ENCODE results near the gene OR10A2. TPM values are rescaled to one million over a fixed set of nuclear protein-coding genes. Genes with fewer than 3 reads are reported as not detected.

Gene OR10A2
- polyA plus RNA-seq, 1 of the 3 experiments (the other 2 are of a cell fraction), result not detected

DNA sequence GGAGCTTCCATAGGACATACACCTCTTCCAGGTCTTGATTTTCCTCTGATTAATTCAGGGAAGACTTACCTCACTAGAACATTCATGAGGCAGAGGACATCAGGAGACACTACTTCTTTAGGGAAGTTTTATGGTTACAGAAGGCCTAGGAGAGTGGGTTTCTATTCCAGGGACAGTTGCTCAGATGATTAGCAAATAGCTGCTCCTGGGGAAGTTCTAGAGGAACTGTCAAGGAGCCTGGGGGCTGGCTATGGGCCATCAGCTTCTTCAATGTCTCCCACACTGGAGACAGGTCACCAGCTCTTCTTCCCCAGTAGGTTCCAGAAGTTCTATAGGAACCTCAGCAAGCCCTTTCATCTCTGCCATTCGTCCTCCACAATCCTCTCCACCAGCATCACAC is 28.8 kb upstream of the OR10A2 start:
- H3K79me2 ChIP-seq (ENCODE audit: insufficient read depth), result no peaks in the 10 kb centered on the region
- ChIA-PET CTCF (interaction anchor here (0.6 to 2.6 kb wide), 4 partner anchors 9 to 608 kb away, joined by 3 to 10 read pairs (median 3); no protein-coding TSS in a partner anchor), POLR2A (no interaction called here)
- H3K27ac ChIP-seq (ENCODE audit: low read depth in 2 of 2, low read length in 1 of 2), result no peak overlapping the region
- H3K9ac ChIP-seq, result no peak overlapping the region
- no peaks in the 10 kb centered on the region for H3K4me1 ChIP-seq (ENCODE audit: control insufficient read depth in 1 of 2, insufficient read depth in 2 of 2, low read depth in 1 of 2, low read length in 1 of 2)
- H3K4me3 ChIP-seq (ENCODE audit: low read depth in 2 of 2, low read length in 1 of 2), result no peak overlapping the region
- no peak overlapping the region for H2AFZ ChIP-seq (ENCODE audit: low read depth)
- H3K27me3 ChIP-seq (ENCODE audit: insufficient read depth), result no peaks in the 10 kb centered on the region
- H3K4me2 ChIP-seq, result no peak overlapping the region
- no peaks in the 10 kb centered on the region for H3K9me2 ChIP-seq
- TF ChIP-seq NFIC (IDR thresholded peaks at IDR 0.05; ENCODE audit: borderline replicate concordance) (no peak), CHD2 (IDR thresholded peaks at IDR 0.05; ENCODE audit: low read length, partially characterized antibody) (no peak), EP300 (IDR thresholded peaks at IDR 0.05; ENCODE audit: borderline replicate concordance in 1 of 2, low read depth in 1 of 2, low read length in 1 of 2) (no peak), TEAD4 (IDR thresholded peaks at IDR 0.05; ENCODE audit: borderline replicate concordance, insufficient read depth) (no peak)
- TF ChIP-seq, protein P1, sequence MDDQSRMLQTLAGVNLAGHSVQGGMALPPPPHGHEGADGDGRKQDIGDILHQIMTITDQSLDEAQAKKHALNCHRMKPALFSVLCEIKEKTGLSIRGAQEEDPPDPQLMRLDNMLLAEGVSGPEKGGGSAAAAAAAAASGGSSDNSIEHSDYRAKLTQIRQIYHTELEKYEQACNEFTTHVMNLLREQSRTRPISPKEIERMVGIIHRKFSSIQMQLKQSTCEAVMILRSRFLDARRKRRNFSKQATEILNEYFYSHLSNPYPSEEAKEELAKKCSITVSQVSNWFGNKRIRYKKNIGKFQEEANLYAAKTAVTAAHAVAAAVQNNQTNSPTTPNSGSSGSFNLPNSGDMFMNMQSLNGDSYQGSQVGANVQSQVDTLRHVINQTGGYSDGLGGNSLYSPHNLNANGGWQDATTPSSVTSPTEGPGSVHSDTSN (IDR thresholded peaks at IDR 0.05), result no peak
- no peaks in the 10 kb centered on the region for H3F3A ChIP-seq (replicated peaks; ENCODE audit: insufficient read depth)
- H3K36me3 ChIP-seq (replicated peaks in 1 of 2; ENCODE audit: control insufficient read depth in 1 of 2, insufficient read depth in 2 of 2, low read length in 1 of 2), result no peaks in the 10 kb centered on the region
- DNase-seq, result no peak
- H3K9me3 ChIP-seq, result no peaks in the 10 kb centered on the region
- no peaks in the 10 kb centered on the region for H4K20me1 ChIP-seq (ENCODE audit: insufficient read depth)
- 6% methylated on average over 1 of the region's 1 CpG for WGBS (ENCODE audit: low lambda C conversion rate)

DNA sequence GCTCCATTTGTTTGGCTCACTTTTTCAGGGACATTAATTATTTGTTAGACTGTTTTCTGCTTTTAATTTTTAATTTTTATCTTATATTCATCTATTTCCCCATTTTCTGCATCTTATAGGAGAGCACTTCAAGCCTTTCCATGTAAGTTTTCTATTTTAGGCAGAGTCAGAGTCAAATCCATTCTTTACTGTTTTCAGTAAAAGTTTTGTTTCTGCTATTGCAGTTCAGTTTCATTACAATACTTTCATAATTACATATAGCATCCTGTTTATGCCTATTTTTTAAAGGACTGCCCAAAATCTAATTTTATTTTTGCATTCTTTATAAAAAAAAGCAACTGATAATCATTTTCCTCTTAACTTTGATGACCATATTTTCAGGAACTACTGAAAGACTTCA is 21.2 kb upstream of the OR10A2 start:
- Histone ChIP-seq H3K27ac (ENCODE audit: low read depth in 2 of 2, low read length in 1 of 2) (no peak overlapping the region), H3K9ac (no peak overlapping the region), H3K36me3 (replicated peaks in 1 of 2; ENCODE audit: control insufficient read depth in 1 of 2, insufficient read depth in 2 of 2, low read length in 1 of 2) (no peaks in the 10 kb centered on the region), H4K20me1 (ENCODE audit: insufficient read depth) (no peaks in the 10 kb centered on the region), H3K9me3 (no peaks in the 10 kb centered on the region), H3K4me1 (ENCODE audit: control insufficient read depth in 1 of 2, insufficient read depth in 2 of 2, low read depth in 1 of 2, low read length in 1 of 2) (no peaks in the 10 kb centered on the region), H3F3A (replicated peaks; ENCODE audit: insufficient read depth) (no peaks in the 10 kb centered on the region), H3K79me2 (ENCODE audit: insufficient read depth) (no peaks in the 10 kb centered on the region), H3K27me3 (ENCODE audit: insufficient read depth) (no peaks in the 10 kb centered on the region), H3K9me2 (no peaks in the 10 kb centered on the region), H3K4me3 (ENCODE audit: low read depth in 2 of 2, low read length in 1 of 2) (no peak overlapping the region), H3K4me2 (no peak overlapping the region), H2AFZ (ENCODE audit: low read depth) (no peak overlapping the region)
- CTCF ChIA-PET, result no interaction called here
- no peak for DNase-seq
- POLR2A ChIA-PET, result no interaction called here
- TF ChIP-seq TEAD4 (IDR thresholded peaks at IDR 0.05; ENCODE audit: borderline replicate concordance, insufficient read depth) (no peak), RAD21 (IDR thresholded peaks at IDR 0.05; ENCODE audit: low read length) (no peak), SMC3 (IDR thresholded peaks at IDR 0.05; ENCODE audit: low read depth, low read length) (no peak), GATA2 (CRISPR knock-in tag; IDR thresholded peaks at IDR 0.05) (no peak), SIN3A (IDR thresholded peaks at IDR 0.05; ENCODE audit: borderline replicate concordance, low read depth, low read length) (no peak), CHD2 (IDR thresholded peaks at IDR 0.05; ENCODE audit: low read length, partially characterized antibody) (no peak)
- TF ChIP-seq, protein P2, sequence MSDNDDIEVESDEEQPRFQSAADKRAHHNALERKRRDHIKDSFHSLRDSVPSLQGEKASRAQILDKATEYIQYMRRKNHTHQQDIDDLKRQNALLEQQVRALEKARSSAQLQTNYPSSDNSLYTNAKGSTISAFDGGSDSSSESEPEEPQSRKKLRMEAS (IDR thresholded peaks at IDR 0.05; ENCODE audit: low read depth), result no peak

DNA sequence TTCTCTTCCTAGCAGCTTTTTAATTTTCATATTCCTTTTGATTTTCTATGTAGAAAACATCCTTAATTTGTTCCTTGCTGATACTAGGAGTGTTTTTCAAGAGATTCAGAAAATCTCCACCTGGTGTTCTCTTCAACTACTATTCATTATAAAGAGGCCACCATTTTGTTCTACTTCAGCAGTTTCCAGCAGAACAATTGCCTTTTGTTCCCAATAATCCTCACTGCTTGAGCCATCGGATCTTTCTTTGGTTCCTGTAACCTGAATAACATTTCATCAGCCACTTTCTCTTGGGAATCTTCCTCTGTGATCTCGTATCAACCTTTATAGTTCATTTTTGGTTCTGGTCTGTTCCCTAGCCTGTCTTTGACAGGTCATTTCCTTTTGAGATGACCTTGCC is 19.2 kb upstream of the OR10A2 start:
- POLR2A ChIA-PET, result no interaction called here
- WGBS (ENCODE audit: low lambda C conversion rate), result 0% methylated on average over 2 of the region's 2 CpGs
- no peak overlapping the region for H3K4me3 ChIP-seq (ENCODE audit: low read depth in 2 of 2, low read length in 1 of 2)
- no peaks in the 10 kb centered on the region for H3K36me3 ChIP-seq (replicated peaks in 1 of 2; ENCODE audit: control insufficient read depth in 1 of 2, insufficient read depth in 2 of 2, low read length in 1 of 2)
- H2AFZ ChIP-seq (ENCODE audit: low read depth), result no peak overlapping the region
- H3K4me2 ChIP-seq, result no peak overlapping the region
- DNase-seq, result no peak
- H3K27me3 ChIP-seq (ENCODE audit: insufficient read depth), result no peaks in the 10 kb centered on the region
- TF ChIP-seq RXRA (IDR thresholded peaks at IDR 0.05; ENCODE audit: borderline replicate concordance, low read depth), result no peak
- TF ChIP-seq, protein P1 (IDR thresholded peaks at IDR 0.05), result no peak
- TF ChIP-seq GATA2 (CRISPR knock-in tag; IDR thresholded peaks at IDR 0.05), result no peak
- TF ChIP-seq, protein P3, sequence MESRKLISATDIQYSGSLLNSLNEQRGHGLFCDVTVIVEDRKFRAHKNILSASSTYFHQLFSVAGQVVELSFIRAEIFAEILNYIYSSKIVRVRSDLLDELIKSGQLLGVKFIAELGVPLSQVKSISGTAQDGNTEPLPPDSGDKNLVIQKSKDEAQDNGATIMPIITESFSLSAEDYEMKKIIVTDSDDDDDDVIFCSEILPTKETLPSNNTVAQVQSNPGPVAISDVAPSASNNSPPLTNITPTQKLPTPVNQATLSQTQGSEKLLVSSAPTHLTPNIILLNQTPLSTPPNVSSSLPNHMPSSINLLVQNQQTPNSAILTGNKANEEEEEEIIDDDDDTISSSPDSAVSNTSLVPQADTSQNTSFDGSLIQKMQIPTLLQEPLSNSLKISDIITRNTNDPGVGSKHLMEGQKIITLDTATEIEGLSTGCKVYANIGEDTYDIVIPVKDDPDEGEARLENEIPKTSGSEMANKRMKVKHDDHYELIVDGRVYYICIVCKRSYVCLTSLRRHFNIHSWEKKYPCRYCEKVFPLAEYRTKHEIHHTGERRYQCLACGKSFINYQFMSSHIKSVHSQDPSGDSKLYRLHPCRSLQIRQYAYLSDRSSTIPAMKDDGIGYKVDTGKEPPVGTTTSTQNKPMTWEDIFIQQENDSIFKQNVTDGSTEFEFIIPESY (IDR thresholded peaks at IDR 0.05; ENCODE audit: borderline replicate concordance, low read depth), result no peak
- no peak for TF ChIP-seq TAF1 (IDR thresholded peaks at IDR 0.05; ENCODE audit: borderline replicate concordance, low read depth, low read length)
- TF ChIP-seq NRF1 (IDR thresholded peaks at IDR 0.05; ENCODE audit: low read depth, low read length), result no peak
- no peak for TF ChIP-seq FOXJ3 (CRISPR knock-in tag; IDR thresholded peaks at IDR 0.05)
- no peak for TF ChIP-seq YY1 (IDR thresholded peaks at IDR 0.05; ENCODE audit: low read depth)
- no peak for TF ChIP-seq GABPA (IDR thresholded peaks at IDR 0.05; ENCODE audit: low read depth)
- no peaks in the 10 kb centered on the region for H3K9me3 ChIP-seq
- H3K79me2 ChIP-seq (ENCODE audit: insufficient read depth), result no peaks in the 10 kb centered on the region
- H3K9me2 ChIP-seq, result no peaks in the 10 kb centered on the region
- H3K4me1 ChIP-seq (ENCODE audit: control insufficient read depth in 1 of 2, insufficient read depth in 2 of 2, low read depth in 1 of 2, low read length in 1 of 2), result no peaks in the 10 kb centered on the region
- no peak overlapping the region for H3K9ac ChIP-seq
- H4K20me1 ChIP-seq (ENCODE audit: insufficient read depth), result no peaks in the 10 kb centered on the region
- CTCF ChIA-PET, result no interaction called here
- H3F3A ChIP-seq (replicated peaks; ENCODE audit: insufficient read depth), result no peaks in the 10 kb centered on the region
- H3K27ac ChIP-seq (ENCODE audit: low read depth in 2 of 2, low read length in 1 of 2), result no peak overlapping the region

Measured in SK-N-SH (cell line).